GM19372 (cell line): Measurements from ENCODE around the gene PPIL4.

ENCODE experiments used
- ATAC-seq: cut with Tn5 transposase; IDR thresholded peaks from one replicate; pipeline ENCODE4 v1.9.1; 2021; ENCODE audit warnings: mild to moderate bottlenecking, low read depth, moderate library complexity; ENCODE audit not compliant: unreplicated experiment

PPIL4 gene

DNA sequence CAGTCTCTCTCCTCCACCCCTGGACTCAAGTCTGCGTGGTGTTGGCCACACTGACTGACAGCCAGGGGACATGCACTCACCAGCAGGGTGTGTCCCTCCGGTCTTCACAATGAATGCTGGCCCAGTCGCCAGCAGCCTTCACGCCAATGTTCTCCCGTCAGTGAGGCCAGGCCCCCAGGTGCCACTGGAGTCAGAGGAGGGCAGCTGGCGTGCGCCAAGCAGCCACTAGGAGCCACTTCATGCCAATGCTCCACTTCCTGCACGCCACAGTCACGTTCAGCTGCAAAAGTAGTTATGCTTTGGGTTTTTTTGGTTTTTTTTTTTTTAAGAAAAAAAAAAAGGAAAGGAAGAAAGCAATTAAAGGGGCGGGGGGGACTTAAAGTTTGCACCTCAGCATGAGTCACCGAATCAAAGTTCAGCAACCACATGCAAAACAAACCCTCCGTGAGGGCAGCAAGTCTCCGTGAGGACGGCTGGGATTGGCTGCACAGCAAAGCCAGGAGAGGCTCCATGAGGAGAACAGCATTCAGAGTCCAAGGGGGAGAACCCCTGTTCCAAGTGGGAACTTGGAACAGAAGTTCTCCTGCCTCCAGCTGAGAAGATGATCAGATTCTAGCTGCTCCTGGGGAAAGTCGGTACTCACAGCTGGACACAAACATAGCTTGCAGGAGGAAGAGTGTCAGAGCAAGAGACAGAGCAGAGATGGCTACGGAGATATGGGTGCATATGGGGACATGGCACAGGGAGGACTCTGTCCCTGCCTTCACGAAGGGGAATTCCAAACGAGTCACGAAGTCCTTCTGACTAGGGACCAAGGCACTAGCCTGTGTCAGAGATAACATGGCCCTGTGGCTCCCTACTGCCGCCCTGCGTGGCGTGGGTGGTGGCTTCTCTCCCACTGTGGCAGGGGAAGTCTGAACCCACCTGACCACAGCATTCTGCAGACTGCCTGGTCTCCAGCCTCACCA is 60.8 kb downstream of the PPIL4 start, which contains the start of gene ZC3H12D:
TSS of gene ZC3H12D (minus strand) at position 282 of the 968 bp plus-strand sequence. CDS start 10,471 bp downstream, outside the sequence.
- no peak for ATAC-seq

DNA sequence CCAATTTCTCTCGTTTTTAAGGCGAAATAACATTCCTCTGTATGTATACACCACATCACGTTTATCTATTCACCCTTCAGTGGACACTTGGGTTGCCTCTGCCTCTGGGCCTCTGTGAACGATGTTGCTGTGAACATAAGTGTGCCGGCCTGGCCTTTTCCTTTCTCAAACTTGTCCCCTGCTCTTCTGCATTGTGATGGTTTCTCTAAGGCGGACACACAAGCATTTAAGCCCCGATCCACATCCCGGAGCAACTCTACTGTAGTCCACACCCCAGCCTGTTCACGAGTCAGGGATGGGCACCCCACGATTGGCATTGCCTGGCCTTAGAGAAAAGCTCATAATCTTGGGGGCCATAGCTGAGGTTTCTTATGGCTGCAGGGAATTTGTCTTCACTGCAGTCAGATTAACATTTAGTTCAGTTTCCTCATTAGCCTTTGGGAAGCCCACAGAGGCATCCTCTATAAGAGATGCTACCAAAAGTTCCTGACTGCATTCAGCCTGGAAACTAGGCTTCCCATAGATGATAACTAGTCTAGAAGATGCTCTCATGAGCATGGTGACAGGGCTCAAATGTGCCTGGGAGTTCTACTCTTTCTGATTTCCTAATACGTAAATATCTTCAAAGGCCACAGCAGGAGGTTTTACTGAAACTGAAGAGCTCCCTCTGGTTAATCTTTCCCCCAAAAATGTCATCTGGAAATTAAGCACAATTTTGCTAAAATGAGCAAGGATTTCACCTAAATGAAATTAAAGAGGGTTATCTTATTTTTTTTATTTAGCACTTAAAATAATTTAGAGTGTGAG is 61.8 kb downstream of the PPIL4 start:
- no peak for ATAC-seq

DNA sequence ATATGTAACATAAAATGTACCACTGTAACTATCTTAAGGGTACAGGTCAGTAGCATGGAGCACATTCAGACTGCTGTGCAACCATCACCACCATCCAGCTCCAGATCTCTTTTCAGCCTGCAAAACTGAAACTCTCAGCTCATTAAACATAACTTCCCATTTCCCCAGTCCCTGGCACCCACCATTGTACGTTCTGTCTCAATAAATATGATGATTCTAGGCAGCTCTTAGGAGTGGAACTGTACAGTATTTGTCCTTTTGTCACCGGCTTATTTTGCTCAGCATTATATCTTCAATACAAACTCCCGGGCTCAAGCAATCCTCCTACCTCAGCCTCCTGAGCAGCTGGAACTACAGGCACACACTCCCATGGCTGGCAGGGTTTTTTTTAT is 62.5 kb downstream of the PPIL4 start:
- ATAC-seq, result no peak

DNA sequence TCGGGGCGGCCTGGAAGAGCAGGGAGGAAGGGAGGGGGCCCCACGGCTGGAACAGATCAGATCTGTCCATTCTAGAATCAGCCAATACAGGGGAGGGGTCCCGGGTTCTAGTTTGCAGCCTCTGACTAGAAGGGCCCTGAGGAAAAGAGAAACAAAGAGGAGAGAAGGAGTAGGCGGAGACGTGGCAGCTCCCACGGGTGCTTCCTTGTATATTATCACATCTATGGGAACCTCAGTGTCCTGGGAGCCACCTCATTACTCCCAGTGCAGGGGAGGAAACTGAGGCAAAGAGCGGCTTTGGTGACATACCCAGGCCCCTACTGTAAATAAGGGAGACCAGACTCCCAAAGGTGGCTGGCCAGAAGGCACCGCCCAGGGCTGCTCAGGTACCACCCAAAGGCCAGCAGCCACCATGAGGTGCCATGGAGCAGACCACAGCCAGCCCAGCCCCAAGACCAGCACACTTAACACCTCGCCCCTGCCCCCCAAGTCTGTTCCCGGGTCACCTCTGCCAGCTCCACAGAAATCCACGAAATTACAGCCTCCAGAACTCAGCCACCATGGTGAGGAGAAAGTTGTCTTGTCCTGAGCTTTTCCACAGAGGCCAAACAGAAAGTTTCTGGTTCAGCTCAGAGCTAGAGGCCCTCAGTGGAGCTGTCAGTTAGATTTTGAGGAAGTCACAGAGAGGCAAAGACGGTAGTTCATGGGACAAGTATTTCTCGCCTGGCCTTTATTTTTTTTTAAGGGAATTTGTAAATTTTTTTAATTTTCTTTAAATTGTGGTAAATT is 63.1 kb downstream of the PPIL4 start:
- no peak for ATAC-seq

DNA sequence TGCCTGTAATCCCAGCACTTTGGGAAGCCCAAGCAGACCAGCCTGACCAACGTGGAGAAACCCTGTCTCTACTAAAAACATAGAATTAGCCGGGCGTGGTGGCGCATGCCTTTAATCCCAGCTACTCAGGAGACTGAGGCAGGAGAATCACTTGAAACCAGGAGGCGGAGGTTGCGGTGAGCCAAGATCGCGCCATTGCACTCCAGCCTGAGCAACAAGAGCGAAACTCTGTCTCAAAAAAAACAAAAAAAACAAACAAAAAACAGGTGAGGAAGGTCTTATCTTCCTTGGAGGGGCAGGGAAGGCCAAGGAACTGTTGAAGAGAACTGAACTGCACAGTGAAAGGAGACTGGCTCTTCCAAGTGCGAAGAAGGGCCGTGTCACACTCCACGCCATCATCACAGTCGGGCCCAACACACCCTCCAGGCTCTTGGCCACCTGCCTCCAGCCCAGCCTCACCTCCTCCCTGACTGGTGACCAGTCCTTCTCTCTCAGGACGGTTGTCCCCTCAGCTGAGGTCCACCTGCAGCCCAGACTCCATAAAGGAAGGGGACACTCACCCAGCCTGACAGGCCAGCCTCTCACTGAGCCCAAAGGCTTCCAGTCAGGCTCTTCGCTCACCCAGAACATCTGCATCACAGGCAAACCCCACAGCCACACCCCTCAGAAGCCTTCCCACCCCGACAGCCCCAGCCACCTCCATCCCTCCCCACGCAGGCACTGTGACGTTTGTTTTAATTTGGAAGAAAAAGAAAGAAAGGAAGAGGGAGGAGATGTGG is 65.2 kb downstream of the PPIL4 start:
- ATAC-seq, result no peak

DNA sequence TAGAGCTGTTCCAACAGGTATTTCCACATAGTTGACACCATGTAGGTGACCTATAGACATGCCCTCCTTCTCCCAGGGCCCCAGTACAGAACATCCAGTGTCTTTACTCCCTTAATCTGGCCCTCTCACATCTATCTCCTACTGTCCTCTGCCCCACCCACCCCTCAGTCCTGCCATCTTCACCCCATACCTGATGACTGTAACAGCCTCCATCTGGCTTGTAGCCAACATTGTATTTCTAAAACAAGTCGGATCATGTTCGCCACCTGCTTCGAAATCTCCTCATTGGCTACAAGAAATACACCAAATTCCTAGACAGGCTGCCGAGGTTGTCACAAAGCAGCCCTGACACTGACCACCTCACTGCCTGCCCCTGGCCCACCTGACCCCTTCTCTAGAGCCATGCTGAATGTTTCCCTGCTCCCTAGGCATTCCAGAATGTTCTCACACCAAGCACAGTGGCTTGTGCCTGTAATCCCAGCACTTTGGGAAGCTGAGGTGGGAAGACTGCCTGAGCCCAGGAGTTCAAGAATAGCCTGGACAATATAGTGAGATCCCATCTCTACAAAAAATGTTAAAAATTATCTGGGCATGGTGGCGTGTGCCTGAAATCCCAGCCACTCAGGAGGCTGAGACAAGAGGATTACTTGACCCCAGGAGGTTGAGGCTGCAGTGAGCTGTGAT is 67.1 kb downstream of the PPIL4 start:
- ATAC-seq, result no peak

DNA sequence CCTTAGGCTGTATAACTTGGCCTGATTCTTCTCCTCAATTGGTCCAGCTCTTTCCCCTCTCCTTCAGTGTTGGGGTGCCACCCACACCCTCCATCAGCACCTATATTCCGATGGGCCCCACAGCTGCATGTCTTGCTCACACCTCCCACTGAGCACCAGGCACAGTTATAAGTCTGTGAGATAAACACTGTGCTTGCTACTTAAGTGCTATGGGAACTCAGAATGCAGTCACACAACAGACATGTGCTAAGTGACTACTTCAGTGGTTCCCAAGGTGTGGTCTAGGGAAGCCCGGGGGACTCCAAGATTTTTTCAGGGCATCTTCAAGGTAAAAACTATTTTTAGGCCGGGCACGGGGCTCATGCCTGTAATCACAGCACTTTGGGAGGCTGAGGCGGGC is 68.3 kb downstream of the PPIL4 start:
- no peak for ATAC-seq

DNA sequence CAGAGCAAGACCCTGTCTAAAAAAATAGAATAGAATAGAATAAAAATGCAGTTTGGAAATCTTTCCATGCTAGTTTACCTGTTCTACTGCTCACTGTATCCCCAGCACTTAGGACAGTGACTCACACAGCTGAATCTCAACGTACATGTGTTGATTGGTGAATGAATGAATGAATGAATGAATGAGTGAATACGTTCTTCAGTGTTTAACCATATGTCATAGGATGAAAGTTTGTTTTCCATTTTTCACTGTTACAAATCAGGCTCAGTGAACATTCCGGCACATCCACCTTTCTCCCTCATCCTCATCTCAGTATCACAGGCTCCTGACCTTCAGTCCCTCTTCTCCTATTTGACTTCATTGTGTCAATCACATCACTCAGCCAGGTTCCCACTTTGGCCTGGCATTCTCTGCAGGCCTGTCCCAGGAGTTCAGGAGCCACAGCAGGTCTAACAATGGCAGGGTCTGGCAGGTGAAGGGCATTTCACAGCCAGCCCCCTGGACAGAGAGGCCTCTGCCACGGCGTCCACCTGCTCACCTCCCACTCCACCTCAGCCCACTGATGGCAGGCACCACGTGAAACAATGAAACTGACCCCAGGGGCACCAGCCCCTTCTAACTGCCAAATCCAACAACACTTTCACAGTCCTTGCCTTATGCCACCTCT is 68.9 kb downstream of the PPIL4 start:
- no peak for ATAC-seq

DNA sequence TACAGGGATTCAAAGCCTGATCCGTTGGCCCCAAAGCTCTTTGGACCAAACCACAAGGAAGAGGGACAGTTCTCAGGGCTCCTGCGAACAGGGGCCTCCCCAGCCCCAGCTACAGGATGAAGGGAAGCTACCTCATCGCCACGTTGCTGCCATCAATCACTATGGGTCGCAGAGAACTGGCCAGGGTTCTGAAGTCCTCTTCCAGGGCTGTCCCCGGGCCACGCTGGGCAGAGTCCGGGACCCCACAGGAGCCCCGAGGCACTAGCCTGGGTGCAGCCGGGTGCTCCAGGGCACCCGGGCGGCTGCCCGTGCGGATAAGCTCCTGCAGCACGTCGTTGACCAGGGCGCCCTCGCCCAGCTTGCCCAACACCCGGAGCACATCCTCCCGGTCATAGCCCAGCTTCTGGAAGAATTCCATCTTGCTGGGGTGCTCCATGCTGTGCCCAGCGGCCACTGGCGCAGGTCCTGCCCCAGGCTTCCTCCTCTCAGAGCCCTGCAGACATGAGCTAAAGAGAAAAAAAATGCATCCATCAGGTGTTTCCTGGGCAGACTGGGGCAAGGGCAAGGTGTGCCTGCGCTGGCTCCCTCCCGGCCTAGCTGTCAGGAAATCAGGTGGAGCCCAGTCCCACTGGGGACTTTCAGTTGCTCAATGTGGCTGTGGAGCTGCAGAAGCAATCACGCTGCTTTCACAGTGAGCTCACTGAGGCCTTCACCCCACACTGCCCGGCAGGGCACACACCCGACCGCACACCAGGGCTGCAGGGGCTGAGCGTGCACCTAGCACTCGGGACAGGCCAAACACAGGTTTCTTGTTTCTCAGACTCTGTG is 71.5 kb downstream of the PPIL4 start:
- ATAC-seq, result no peak

DNA sequence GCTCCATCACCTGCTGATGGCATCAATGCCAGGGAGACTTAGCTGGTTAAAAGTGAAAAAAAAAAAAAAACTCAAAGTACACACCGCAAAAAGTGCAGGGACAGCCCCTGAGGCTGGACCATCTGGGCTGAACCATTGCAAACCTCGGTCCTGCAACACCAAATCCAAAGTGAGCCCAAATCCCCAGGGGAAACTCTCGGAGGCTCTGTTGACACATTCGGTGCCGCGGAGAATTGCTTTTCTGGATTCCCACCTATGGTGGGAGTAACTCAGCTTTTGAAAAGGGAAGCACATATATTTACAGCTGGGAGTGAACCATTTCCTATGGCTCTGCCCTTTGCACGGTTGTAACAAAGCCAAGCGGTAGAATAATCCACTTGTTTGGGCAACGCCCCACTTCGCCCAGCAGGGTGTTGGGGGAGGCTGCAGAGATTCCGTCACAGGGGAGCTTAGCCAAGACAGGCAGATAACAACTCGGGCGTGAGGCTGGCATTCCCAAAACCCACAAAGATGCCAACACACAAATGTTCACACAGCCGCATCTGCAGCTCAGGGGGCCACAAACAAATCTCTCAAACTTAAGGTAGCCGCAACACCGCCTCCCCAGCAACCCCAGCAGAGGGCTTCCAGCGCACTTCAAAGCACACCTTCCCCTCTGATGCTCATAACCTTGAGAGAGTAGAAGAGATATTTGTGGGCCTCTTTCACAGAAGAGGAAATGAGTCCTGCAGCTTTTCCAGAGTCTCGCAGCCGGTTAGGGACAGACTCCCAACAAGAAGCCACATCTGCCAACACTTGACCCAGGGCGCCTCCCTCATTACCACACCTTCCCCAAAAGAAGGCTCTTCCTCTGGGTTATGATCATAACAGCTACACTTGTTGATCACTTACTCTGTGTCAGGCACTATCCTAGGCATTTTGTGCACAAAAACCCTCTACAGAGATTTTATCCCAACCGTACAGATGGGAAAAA is 72.5 kb downstream of the PPIL4 start:
- ATAC-seq, result no peak

DNA sequence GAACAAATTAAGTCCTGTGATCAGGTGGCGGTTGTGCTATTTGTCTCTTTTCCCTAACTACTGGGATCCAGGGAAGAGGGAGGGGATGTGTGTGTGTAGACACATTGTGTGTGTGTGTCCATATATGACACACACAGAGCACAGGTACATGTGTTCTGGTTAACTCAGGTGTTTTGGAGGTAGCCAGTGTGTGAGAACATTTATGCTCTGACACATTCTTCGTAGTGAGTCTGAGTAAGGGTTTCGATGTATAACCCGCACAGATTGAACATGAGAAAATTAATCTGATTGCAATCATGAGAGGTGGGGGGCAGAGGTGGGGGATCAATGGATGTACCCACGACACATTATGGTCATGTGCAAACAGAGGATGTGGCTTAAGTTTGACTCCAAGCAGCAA is 73.6 kb downstream of the PPIL4 start:
- ATAC-seq, result no peak

DNA sequence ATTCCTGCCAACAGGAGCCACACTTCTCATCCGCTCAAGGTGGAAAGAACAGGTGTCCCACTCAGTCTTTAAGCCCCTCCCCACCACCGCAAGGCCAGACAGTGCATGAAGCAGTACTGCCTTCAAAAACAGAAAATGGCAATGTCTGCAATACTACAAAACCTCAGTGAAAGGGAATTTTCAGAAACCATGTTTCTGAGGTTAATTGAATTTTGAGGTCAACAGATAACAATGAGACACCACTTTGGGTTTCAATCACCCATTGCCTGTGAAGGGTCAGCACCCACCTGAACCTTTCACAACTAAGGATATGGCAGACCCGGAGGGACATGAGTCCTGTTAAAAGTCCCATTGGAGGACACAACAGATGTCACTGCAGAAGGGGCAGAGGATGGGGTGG is 74.0 kb downstream of the PPIL4 start:
- ATAC-seq, result no peak

DNA sequence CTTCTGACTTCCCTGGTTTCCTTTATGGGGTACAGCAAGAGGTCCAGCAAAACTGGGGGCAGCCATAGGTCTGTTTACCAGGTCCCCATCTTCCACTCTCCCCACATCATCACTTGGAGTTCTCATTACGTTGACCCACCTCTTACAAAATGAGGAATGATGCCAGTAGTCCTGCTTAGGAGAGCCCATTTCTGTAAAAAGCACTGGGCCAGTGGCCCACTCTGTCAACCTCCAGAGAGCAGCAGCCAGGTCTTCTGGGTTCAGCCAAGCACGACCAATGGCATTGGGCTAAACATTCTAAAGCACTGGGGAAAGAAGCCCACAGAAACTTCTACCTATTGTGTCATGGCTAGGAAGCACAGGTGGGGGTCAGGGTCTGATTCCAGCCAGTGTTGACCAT is 74.9 kb downstream of the PPIL4 start:
- no peak for ATAC-seq

DNA sequence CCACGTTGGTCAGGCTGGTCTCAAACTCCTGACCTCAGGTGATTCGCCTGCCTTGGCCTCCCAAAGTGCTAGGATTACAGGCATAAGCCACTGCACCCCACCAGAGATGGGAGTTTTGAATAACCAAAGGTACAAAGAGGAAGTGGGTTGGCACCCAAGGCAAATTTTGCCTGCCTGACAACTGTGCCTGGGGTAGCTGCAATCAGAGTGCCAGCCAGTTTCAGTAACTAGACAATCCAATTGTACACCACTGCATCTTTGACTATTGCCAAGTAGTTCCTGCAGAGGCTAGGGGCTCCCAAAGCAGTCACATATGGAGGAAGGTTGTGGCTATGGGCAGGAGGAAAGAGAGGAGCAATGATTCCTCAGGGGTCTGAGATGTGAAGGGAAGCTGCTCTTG is 77.7 kb downstream of the PPIL4 start:
- no peak for ATAC-seq

DNA sequence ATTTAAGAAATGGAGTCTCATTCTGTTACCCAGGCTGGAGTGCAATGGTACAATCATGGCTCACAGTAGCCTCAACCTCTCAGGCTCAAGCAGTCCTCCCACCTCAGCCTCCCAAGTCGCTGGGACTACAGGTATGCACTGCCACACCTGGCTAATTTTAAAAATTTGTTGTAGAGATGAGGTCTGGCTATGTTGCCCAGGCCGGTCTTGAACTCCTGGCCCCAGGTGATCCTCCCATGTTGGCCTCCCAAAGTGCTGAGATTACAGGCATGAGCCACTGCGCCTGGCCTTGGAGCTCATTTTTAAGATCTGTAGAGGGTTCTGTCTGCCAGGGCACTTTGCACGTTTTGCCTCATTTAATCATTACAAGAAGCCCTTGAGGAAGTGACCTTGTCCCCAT is 78.6 kb downstream of the PPIL4 start:
- no peak for ATAC-seq

DNA sequence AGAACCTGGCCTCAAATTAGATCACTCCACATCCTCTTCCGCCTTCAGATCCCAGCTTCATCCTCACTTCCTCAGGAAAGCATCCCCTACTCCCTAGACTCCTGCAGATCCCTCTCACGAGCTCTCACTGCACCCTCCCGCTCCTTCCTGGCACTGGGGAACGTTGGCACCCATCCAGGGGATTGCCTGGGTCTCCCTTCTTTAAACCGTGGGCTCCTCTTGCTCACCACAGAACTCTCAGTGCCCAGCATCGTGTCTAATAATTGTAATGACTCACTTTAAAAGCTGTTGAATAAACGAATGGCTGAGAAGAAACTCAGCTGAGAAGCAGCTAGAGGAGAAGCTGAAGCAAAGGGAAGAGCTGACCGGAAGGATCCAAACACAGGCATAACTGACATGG is 81.4 kb downstream of the PPIL4 start:
- no peak for ATAC-seq

DNA sequence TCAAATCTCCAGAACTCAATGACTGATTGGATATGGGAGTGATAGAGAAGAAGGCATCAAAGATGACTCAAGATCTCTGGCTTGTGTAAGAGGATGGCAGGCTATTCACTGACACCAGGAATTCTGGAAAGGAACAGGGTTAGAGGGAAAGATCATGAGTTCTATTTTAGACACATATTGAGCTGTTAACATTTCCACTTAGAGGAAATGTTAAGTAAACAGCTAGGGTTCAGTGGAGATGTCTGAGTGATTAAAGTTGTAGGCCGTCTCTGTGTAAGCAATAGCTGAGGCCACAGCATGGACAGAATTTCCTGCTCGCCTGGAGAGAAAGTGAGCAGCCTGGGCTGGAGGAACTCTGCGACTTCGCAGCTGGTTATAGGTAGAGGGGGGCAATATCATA is 82.1 kb downstream of the PPIL4 start:
- ATAC-seq, result no peak
